Esophagus (tissue), 2 donors: Measurements from ENCODE around the gene EIF5. TPM values are rescaled to one million over a fixed set of nuclear protein-coding genes. Genes with fewer than 3 reads are reported as not detected.

Experiments
- H3K27ac ChIP-seq, 2 donors: one replicate each; pipeline ENCODE4 v1.5.1; 2013; ENCODE audit warnings: low read depth in 2 of 2, mild to moderate bottlenecking in 2 of 2, inconsistent platforms in 1 of 2, low read length in 1 of 2, moderate library complexity in 1 of 2
- H3K27me3 ChIP-seq, 2 donors: one replicate each; pipeline ENCODE4 v1.6.1; 2013; ENCODE audit warnings: low read length in 2 of 2, control low read depth in 1 of 2, mild to moderate bottlenecking in 1 of 2; ENCODE audit not compliant: insufficient read depth in 2 of 2, control insufficient read depth in 1 of 2
- H3K36me3 ChIP-seq, 2 donors: one replicate each; pipeline ENCODE4 v1.6.1; 2013; ENCODE audit warnings: low read length in 1 of 2; ENCODE audit not compliant: control insufficient read depth in 2 of 2, insufficient read depth in 2 of 2
- H3K4me1 ChIP-seq, 2 donors: one replicate each; pipeline ENCODE4 v1.6.1; 2013; ENCODE audit warnings: low read length in 1 of 2; ENCODE audit not compliant: control insufficient read depth in 2 of 2, insufficient read depth in 2 of 2
- H3K4me3 ChIP-seq, 2 donors: one replicate each; pipeline ENCODE4 v1.5.1; 2013; ENCODE audit warnings: low read length in 2 of 2, mild to moderate bottlenecking in 2 of 2, low read depth in 1 of 2, moderate library complexity in 1 of 2
- H3K9me3 ChIP-seq, 2 donors: one replicate each; pipeline ENCODE4 v1.6.1; 2013; ENCODE audit warnings: mild to moderate bottlenecking in 2 of 2, low read depth in 1 of 2, low read length in 1 of 2, moderate library complexity in 1 of 2; ENCODE audit not compliant: control insufficient read depth in 2 of 2, insufficient read depth in 1 of 2
- WGBS, 2 donors: extraction: QIAGEN DNeasy Blood & Tissue Kit; methylation state at CpG; one replicate each; pipeline ENCODE4 v1.1.7; 2013; 5-methylcytosine and 5-hydroxymethylcytosine counted together
- polyA plus RNA-seq, 2 donors: library from polyadenylated mRNA; stranded (reverse); fragments of 200-250 nt; gene quantifications; one replicate each; pipeline ENCODE4 v1.2.3, GENCODE V29; 2013
- donor health status: healthy with polysubstance abuse.
- donor health status: Bipolar disorder and iron deficiency.

The EIF5 gene
- polyA plus RNA-seq, 2 donors = 62.6 to 125 TPM

- no peaks in the 10 kb centered on the region for H3K36me3 ChIP-seq
- H3K27ac ChIP-seq = no peak overlapping the region
- H3K4me1 ChIP-seq = no peaks in the 10 kb centered on the region
- no peaks in the 10 kb centered on the region for H3K27me3 ChIP-seq
- peaks cover 0 to 2% of the 10 kb centered on the region in 2 donors for H3K9me3 ChIP-seq
- H3K4me3 ChIP-seq = no peak overlapping the region
- 81 to 89% methylated on average over 7 of the region's 7 CpGs for WGBS, 2 donors
These were observed 26.5 kb downstream of the EIF5 start for GRCh38 chr14:103360548-103360947.

GRCh38 chr14:103361867-103362266 lies 27.8 kb downstream of the EIF5 start:
- Histone ChIP-seq H3K36me3 (no peaks in the 10 kb centered on the region), H3K9me3 (peaks cover 0 to 2% of the 10 kb centered on the region in 2 donors), H3K27me3 (no peaks in the 10 kb centered on the region), H3K27ac (peak overlapping the region; percentile 75 to 86), H3K4me3 (no peak overlapping the region), H3K4me1 (no peaks in the 10 kb centered on the region)
- WGBS, 2 donors = 41 to 67% methylated on average over 5 of the region's 5 CpGs

- H3K36me3 ChIP-seq = no peaks in the 10 kb centered on the region
- no peaks in the 10 kb centered on the region for H3K27me3 ChIP-seq
- H3K9me3 ChIP-seq = peaks cover 0 to 2% of the 10 kb centered on the region in 2 donors
- 56 to 57% methylated on average over 1 of the region's 1 CpG for WGBS, 2 donors
- H3K4me1 ChIP-seq = no peaks in the 10 kb centered on the region
- no peak overlapping the region for H3K4me3 ChIP-seq
- peak overlapping the region in 1 of 2 donors; percentile 43 for H3K27ac ChIP-seq
These were observed 28.7 kb downstream of the EIF5 start for GRCh38 chr14:103362780-103363179.

- no peaks in the 10 kb centered on the region for H3K4me1 ChIP-seq
- 84 to 86% methylated on average over 6 of the region's 6 CpGs for WGBS, 2 donors
- H3K4me3 ChIP-seq = no peak overlapping the region
- no peaks in the 10 kb centered on the region for H3K36me3 ChIP-seq
- H3K27ac ChIP-seq = no peak overlapping the region
- peaks cover 0 to 2% of the 10 kb centered on the region in 2 donors for H3K9me3 ChIP-seq
- H3K27me3 ChIP-seq = no peaks in the 10 kb centered on the region
These were observed 32.7 kb downstream of the EIF5 start for GRCh38 chr14:103366741-103367140.

- 65 to 70% methylated on average over 4 of the region's 4 CpGs for WGBS, 2 donors
- Histone ChIP-seq H3K4me3 (no peak overlapping the region), H3K27me3 (no peaks in the 10 kb centered on the region), H3K36me3 (no peaks in the 10 kb centered on the region), H3K4me1 (no peaks in the 10 kb centered on the region), H3K27ac (peak overlapping the region in 1 of 2 donors; percentile 15), H3K9me3 (peaks cover 0 to under 1% of the 10 kb centered on the region in 2 donors)
These were observed 34.0 kb downstream of the EIF5 start for GRCh38 chr14:103367995-103368394.

GRCh38 chr14:103370087-103370486 lies 36.0 kb downstream of the EIF5 start:
- Histone ChIP-seq H3K27ac (no peak overlapping the region), H3K27me3 (no peaks in the 10 kb centered on the region), H3K4me3 (no peak overlapping the region), H3K9me3 (no peaks in the 10 kb centered on the region), H3K4me1 (no peaks in the 10 kb centered on the region), H3K36me3 (no peaks in the 10 kb centered on the region)
- WGBS, 2 donors = 82 to 96% methylated on average over 3 of the region's 3 CpGs

GRCh38 chr14:103372017-103372416 lies 38.0 kb downstream of the EIF5 start:
- Histone ChIP-seq H3K9me3 (no peaks in the 10 kb centered on the region), H3K36me3 (no peaks in the 10 kb centered on the region), H3K4me3 (no peak overlapping the region), H3K4me1 (no peaks in the 10 kb centered on the region), H3K27ac (no peak overlapping the region), H3K27me3 (no peaks in the 10 kb centered on the region)
- WGBS, 2 donors = 62 to 66% methylated on average over 15 to 23 of the region's 23 CpGs

- Histone ChIP-seq H3K36me3 (no peaks in the 10 kb centered on the region), H3K9me3 (no peaks in the 10 kb centered on the region), H3K4me3 (no peak overlapping the region), H3K27ac (peak overlapping the region in 1 of 2 donors; percentile 17), H3K4me1 (no peaks in the 10 kb centered on the region), H3K27me3 (no peaks in the 10 kb centered on the region)
- 59 to 67% methylated on average over 11 of the region's 11 CpGs for WGBS, 2 donors
These were observed 38.7 kb downstream of the EIF5 start for GRCh38 chr14:103372552-103373304.

GRCh38 chr14:103374121-103374520 lies 40.1 kb downstream of the EIF5 start:
- no peaks in the 10 kb centered on the region for H3K27me3 ChIP-seq
- 85 to 86% methylated on average over 11 of the region's 11 CpGs for WGBS, 2 donors

GRCh38 chr14:103377522-103378037 lies 43.5 kb downstream of the EIF5 start:
- H3K4me1 ChIP-seq = peaks cover 0 to 4% of the 10 kb centered on the region in 2 donors
- no peaks in the 10 kb centered on the region for H3K36me3 ChIP-seq
- H3K4me3 ChIP-seq = no peak overlapping the region
- no peaks in the 10 kb centered on the region for H3K27me3 ChIP-seq
- no peaks in the 10 kb centered on the region for H3K9me3 ChIP-seq
- H3K27ac ChIP-seq = peak overlapping the region in 1 of 2 donors; percentile 80
- 74 to 78% methylated on average over 2 of the region's 2 CpGs for WGBS, 2 donors

More at GRCh38 chr14:103374121-103374520, 40.1 kb downstream of the EIF5 start:
- no peaks in the 10 kb centered on the region for H3K9me3 ChIP-seq
- no peak overlapping the region for H3K4me3 ChIP-seq
- peaks cover 0 to 4% of the 10 kb centered on the region in 2 donors for H3K4me1 ChIP-seq
- H3K27ac ChIP-seq = no peak overlapping the region
- H3K36me3 ChIP-seq = no peaks in the 10 kb centered on the region
